ENCODE results near the gene KRTAP4-12.

- TF ChIP-seq CTCF (IDR thresholded peaks at IDR 0.05) (no peak), POLR2A (IDR thresholded peaks at IDR 0.05) (no peak), POLR2AphosphoS5 (IDR thresholded peaks at IDR 0.05) (no peak), EP300 (IDR thresholded peaks at IDR 0.05; ENCODE audit: low read depth) (no peak)
Measured at GRCh38 chr17:41131979-41132378, 8.0 kb upstream of the KRTAP4-12 start.

All from transverse colon (tissue), 4 donors.